Liver (tissue), 9 donors: ENCODE results near the gene SPEN. TPM values are rescaled to one million over a fixed set of nuclear protein-coding genes. Genes with fewer than 3 reads are reported as not detected.

Source experiments
- DNase-seq: peaks from one replicate; pipeline ENCODE4 v3.0.0-alpha.2; 2017; ENCODE audit warnings: low spot score
- H3K27ac ChIP-seq, 2 donors: one replicate each; pipeline ENCODE4 v1.7.0; 2013; ENCODE audit warnings: inconsistent platforms in 2 of 2, low read length in 2 of 2, control low read depth in 1 of 2, low read depth in 1 of 2, mild to moderate bottlenecking in 1 of 2
- H3K27me3 ChIP-seq, 4 donors: one replicate each; pipeline versions ENCODE4 v1.6.1 to v1.7.0; 2013; ENCODE audit warnings: low read length in 3 of 4, inconsistent platforms in 1 of 4, mild to moderate bottlenecking in 1 of 4, moderate library complexity in 1 of 4; ENCODE audit not compliant: control insufficient read depth in 4 of 4, insufficient read depth in 4 of 4
- H3K36me3 ChIP-seq, 4 donors: one replicate each; pipeline versions ENCODE4 v1.6.1 to v1.7.0; 2013; ENCODE audit warnings: low read length in 3 of 4, mild to moderate bottlenecking in 3 of 4, low read depth in 1 of 4, moderate library complexity in 1 of 4; ENCODE audit not compliant: control insufficient read depth in 4 of 4, insufficient read depth in 3 of 4
- H3K4me1 ChIP-seq, 4 donors: one replicate each; pipeline versions ENCODE4 v1.6.1 to v1.7.0; 2013; ENCODE audit warnings: low read length in 3 of 4, mild to moderate bottlenecking in 3 of 4, moderate library complexity in 1 of 4; ENCODE audit not compliant: control insufficient read depth in 4 of 4, insufficient read depth in 4 of 4
- H3K4me3 ChIP-seq, 3 donors: one replicate each; pipeline versions ENCODE4 v1.6.1 to v1.7.0; 2013; ENCODE audit warnings: low read length in 3 of 3, control low read depth in 1 of 3, low read depth in 1 of 3, mild to moderate bottlenecking in 1 of 3
- H3K9ac ChIP-seq, 2 donors: one replicate each; pipeline ENCODE4 v1.7.0; 2013; ENCODE audit warnings: low read length in 2 of 2, mild to moderate bottlenecking in 2 of 2, moderate library complexity in 2 of 2, control low read depth in 1 of 2, low read depth in 1 of 2
- H3K9me3 ChIP-seq, 4 donors: one replicate each; pipeline versions ENCODE4 v1.6.1 to v1.7.0; 2013; ENCODE audit warnings: low read length in 3 of 4; ENCODE audit not compliant: control insufficient read depth in 4 of 4
- FOXA1 ChIP-seq: IDR thresholded peaks from 2 replicates; pipeline ENCODE4 v1.6.1; 2016; ENCODE audit warnings: antibody characterized with exemption
- GABPA ChIP-seq, 2 donors: IDR thresholded peaks in 1 of 2; conservative IDR thresholded peaks in 1 of 2; 2 replicates each; pipeline ENCODE4 v1.6.1; 2016; ENCODE audit warnings: antibody characterized with exemption in 2 of 2, mild to moderate bottlenecking in 1 of 2, moderate library complexity in 1 of 2
- HNF4A ChIP-seq, 2 donors: conservative IDR thresholded peaks; 2 replicates each; pipeline ENCODE4 v1.6.1; 2016; ENCODE audit warnings: antibody characterized with exemption in 2 of 2, mild to moderate bottlenecking in 2 of 2
- HNF4G ChIP-seq: IDR thresholded peaks from 2 replicates; pipeline ENCODE4 v1.6.1; 2016; ENCODE audit warnings: antibody characterized with exemption
- JUND ChIP-seq, 2 donors: IDR thresholded peaks; 2 replicates each; pipeline ENCODE4 v1.6.1; 2016; ENCODE audit warnings: antibody characterized with exemption in 2 of 2
- NR2F2 ChIP-seq: IDR thresholded peaks from 2 replicates; pipeline ENCODE4 v1.6.1; 2016; ENCODE audit warnings: antibody characterized with exemption
- RAD21 ChIP-seq, 2 donors: IDR thresholded peaks; 2 replicates each; pipeline ENCODE4 v1.6.1; 2016; ENCODE audit warnings: antibody characterized with exemption in 2 of 2, mild to moderate bottlenecking in 2 of 2
- RXRA ChIP-seq, 2 donors: IDR thresholded peaks; 2 replicates each; pipeline ENCODE4 v1.6.1; 2017 to 2018; ENCODE audit warnings: antibody characterized with exemption in 2 of 2, mild to moderate bottlenecking in 1 of 2
- TAF1 ChIP-seq: conservative IDR thresholded peaks from 2 replicates; pipeline ENCODE4 v1.6.1; 2016; ENCODE audit warnings: antibody characterized with exemption, mild to moderate bottlenecking
- YY1 ChIP-seq: IDR thresholded peaks from 2 replicates; pipeline ENCODE4 v1.6.1; 2016; ENCODE audit warnings: antibody characterized with exemption, mild to moderate bottlenecking
- WGBS: extraction: QIAGEN DNeasy Blood & Tissue Kit; methylation state at CpG from one replicate; pipeline ENCODE4 v1.1.7; 2013; 5-methylcytosine and 5-hydroxymethylcytosine counted together
- polyA plus RNA-seq, 2 donors: library from polyadenylated mRNA; stranded (reverse) in 1 of 2; unstranded in 1 of 2; fragments of 200-250 nt in 1 of 2; fragments of >200 nt in 1 of 2; fragmentation: Nextera tagmentation in 1 of 2; extraction: Ambion mirVana in 1 of 2; gene quantifications; one replicate each; pipeline versions ENCODE4 v1.2.1 to v1.2.3, GENCODE V29; 2013 to 2015
- total RNA-seq, 2 donors: library from RNA; depleted of rRNA; stranded (reverse); fragments of >200 nt; gene quantifications; one replicate each; pipeline ENCODE4 v1.2.3, GENCODE V29; 2014
- TF ChIP-seq, protein P1 (sequence below): IDR thresholded peaks from 2 replicates; pipeline ENCODE4 v1.6.1; 2016; ENCODE audit warnings: antibody characterized with exemption
- TF ChIP-seq, protein P2 (sequence below): IDR thresholded peaks from 2 replicates; pipeline ENCODE4 v1.6.1; 2016; ENCODE audit warnings: antibody characterized with exemption, mild to moderate bottlenecking
- TF ChIP-seq, protein P3 (sequence below): IDR thresholded peaks from 2 replicates; pipeline ENCODE4 v1.6.1; 2016; ENCODE audit warnings: antibody characterized with exemption
- TF ChIP-seq, protein P4 (sequence below): IDR thresholded peaks from 2 replicates; pipeline ENCODE4 v1.6.1; 2016; ENCODE audit warnings: antibody characterized with exemption
- donor health status: healthy.
- donor health status: healthy.
- donor health status: healthy.
- donor health status: healthy.
- donor health status: healthy.

SPEN gene
- total and polyA plus RNA-seq, 4 donors = 7.4 to 29.4 (median 15.2) TPM

DNA sequence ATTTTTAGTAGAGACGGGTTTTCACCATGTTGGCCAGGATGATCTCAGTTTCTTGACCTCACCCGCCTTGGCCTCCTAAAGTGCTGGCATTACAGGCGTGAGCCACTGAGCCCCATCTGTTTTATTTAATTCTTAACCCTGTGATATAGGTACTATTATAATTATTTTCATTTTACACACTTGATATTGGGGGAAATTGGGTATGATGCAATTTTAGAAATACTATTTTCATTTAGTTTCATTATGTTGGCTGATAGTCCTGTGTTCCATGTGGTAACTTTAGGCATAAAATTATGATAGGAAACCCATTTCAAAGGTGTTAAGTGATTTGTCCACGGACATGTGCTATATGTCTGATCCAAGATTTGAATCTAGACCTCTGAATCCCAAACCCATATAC is 61.1 kb downstream of the SPEN start:
- no peak overlapping the region for H3K4me3 ChIP-seq
- TF ChIP-seq, protein P1, sequence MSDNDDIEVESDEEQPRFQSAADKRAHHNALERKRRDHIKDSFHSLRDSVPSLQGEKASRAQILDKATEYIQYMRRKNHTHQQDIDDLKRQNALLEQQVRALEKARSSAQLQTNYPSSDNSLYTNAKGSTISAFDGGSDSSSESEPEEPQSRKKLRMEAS = no peak
- TF ChIP-seq FOXA1 (no peak), TAF1 (no peak), YY1 (no peak), RXRA (IDR thresholded peaks at IDR 0.05) (no peak), RAD21 (IDR thresholded peaks at IDR 0.05) (no peak), HNF4G (no peak), GABPA (IDR thresholded peaks at IDR 0.05 in 1 of 2, conservative IDR thresholded peaks at IDR 0.05 in 1 of 2) (no peak), NR2F2 (no peak), JUND (IDR thresholded peaks at IDR 0.05) (no peak), HNF4A (conservative IDR thresholded peaks at IDR 0.05) (no peak)
- TF ChIP-seq, protein P2, sequence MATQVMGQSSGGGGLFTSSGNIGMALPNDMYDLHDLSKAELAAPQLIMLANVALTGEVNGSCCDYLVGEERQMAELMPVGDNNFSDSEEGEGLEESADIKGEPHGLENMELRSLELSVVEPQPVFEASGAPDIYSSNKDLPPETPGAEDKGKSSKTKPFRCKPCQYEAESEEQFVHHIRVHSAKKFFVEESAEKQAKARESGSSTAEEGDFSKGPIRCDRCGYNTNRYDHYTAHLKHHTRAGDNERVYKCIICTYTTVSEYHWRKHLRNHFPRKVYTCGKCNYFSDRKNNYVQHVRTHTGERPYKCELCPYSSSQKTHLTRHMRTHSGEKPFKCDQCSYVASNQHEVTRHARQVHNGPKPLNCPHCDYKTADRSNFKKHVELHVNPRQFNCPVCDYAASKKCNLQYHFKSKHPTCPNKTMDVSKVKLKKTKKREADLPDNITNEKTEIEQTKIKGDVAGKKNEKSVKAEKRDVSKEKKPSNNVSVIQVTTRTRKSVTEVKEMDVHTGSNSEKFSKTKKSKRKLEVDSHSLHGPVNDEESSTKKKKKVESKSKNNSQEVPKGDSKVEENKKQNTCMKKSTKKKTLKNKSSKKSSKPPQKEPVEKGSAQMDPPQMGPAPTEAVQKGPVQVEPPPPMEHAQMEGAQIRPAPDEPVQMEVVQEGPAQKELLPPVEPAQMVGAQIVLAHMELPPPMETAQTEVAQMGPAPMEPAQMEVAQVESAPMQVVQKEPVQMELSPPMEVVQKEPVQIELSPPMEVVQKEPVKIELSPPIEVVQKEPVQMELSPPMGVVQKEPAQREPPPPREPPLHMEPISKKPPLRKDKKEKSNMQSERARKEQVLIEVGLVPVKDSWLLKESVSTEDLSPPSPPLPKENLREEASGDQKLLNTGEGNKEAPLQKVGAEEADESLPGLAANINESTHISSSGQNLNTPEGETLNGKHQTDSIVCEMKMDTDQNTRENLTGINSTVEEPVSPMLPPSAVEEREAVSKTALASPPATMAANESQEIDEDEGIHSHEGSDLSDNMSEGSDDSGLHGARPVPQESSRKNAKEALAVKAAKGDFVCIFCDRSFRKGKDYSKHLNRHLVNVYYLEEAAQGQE = no peak
- TF ChIP-seq, protein P3, sequence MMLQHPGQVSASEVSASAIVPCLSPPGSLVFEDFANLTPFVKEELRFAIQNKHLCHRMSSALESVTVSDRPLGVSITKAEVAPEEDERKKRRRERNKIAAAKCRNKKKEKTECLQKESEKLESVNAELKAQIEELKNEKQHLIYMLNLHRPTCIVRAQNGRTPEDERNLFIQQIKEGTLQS = no peak
- TF ChIP-seq, protein P4, sequence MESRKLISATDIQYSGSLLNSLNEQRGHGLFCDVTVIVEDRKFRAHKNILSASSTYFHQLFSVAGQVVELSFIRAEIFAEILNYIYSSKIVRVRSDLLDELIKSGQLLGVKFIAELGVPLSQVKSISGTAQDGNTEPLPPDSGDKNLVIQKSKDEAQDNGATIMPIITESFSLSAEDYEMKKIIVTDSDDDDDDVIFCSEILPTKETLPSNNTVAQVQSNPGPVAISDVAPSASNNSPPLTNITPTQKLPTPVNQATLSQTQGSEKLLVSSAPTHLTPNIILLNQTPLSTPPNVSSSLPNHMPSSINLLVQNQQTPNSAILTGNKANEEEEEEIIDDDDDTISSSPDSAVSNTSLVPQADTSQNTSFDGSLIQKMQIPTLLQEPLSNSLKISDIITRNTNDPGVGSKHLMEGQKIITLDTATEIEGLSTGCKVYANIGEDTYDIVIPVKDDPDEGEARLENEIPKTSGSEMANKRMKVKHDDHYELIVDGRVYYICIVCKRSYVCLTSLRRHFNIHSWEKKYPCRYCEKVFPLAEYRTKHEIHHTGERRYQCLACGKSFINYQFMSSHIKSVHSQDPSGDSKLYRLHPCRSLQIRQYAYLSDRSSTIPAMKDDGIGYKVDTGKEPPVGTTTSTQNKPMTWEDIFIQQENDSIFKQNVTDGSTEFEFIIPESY = no peak
- H3K27me3 ChIP-seq = no peaks in the 10 kb centered on the region
- DNase-seq = no peak
- H3K27ac ChIP-seq = no peak overlapping the region
- peaks cover 7 to 32% (median 22%) of the 10 kb centered on the region in 4 donors for H3K36me3 ChIP-seq
- H3K4me1 ChIP-seq = peaks cover 0 to 1% (median 0%) of the 10 kb centered on the region in 4 donors
- H3K9me3 ChIP-seq = no peaks in the 10 kb centered on the region
- 96% methylated on average over 4 of the region's 4 CpGs for WGBS
- H3K9ac ChIP-seq = no peak overlapping the region

DNA sequence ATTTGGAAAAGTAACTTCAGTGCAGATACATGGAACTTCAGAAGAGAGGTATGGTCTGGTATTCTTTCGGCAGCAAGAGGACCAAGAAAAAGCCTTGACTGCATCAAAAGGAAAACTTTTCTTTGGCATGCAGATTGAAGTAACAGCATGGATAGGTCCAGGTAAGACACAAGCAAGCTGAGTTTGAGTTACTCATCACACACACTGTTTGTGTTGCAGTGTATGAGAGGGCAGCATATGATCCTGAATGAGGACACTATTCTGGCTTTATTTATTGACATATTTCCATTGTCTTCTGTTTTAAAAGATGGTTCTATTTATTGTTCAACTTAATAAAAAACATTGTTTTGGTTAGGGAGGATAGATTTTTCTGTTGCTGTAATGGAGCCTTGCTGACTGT is 63.6 kb downstream of the SPEN start:
- no peak overlapping the region for H3K4me3 ChIP-seq
- 99% methylated on average over 1 of the region's 1 CpG for WGBS
- no peak for TF ChIP-seq NR2F2
- no peak for TF ChIP-seq HNF4A (conservative IDR thresholded peaks at IDR 0.05)
- TF ChIP-seq YY1 = no peak
- TF ChIP-seq, protein P2 = no peak
- TF ChIP-seq RXRA (IDR thresholded peaks at IDR 0.05) = no peak
- TF ChIP-seq TAF1 = no peak
- TF ChIP-seq JUND (IDR thresholded peaks at IDR 0.05) = no peak

More for the DNA sequence above, 63.6 kb downstream of the SPEN start:
- Histone ChIP-seq H3K27ac (no peak overlapping the region), H3K36me3 (peaks cover 10 to 38% (median 26%) of the 10 kb centered on the region in 4 donors), H3K4me1 (peaks cover 0 to 3% (median under 1%) of the 10 kb centered on the region in 4 donors), H3K27me3 (no peaks in the 10 kb centered on the region), H3K9me3 (no peaks in the 10 kb centered on the region), H3K9ac (no peak overlapping the region)
- no peak for DNase-seq
